HepG2 (cell line): ENCODE measurements around the gene MSRB2. TPM values are rescaled to one million over a fixed set of nuclear protein-coding genes. Genes with fewer than 3 reads are reported as not detected.
A peak's percentile ranks its signal among the peaks of the same experiment; 100 is the strongest.

ENCODE experiments used
- ATF4 ChIP-seq, 2 experiments: fragments of 450-650 bp in 1 of 2; sonication (generic) in 1 of 2; formaldehyde crosslinking; IDR thresholded peaks; 2 replicates each; pipeline versions ENCODE4 v1.5.0 to v1.8.0; 2020 to 2022; ENCODE audit warnings: mild to moderate bottlenecking in 1 of 2, missing genetic modification reagents in 1 of 2
- BCL6 ChIP-seq: IDR thresholded peaks from 2 replicates; pipeline ENCODE4 v1.6.1; 2016; ENCODE audit warnings: missing genetic modification reagents, missing compliant biosample characterization
- CBX1 ChIP-seq: IDR thresholded peaks from one replicate; pipeline ENCODE4 v1.6.1; 2016; ENCODE audit warnings: antibody characterized with exemption, low read depth
- CEBPG ChIP-seq: IDR thresholded peaks from 2 replicates; pipeline ENCODE4 v1.6.1; 2016
- CENPX ChIP-seq: sonication (generic); formaldehyde crosslinking; IDR thresholded peaks from 2 replicates; pipeline ENCODE4 v1.9.0; 2021; ENCODE audit warnings: mild to moderate bottlenecking, missing genetic modification reagents, moderate library complexity
- GATA4 ChIP-seq: sonication (generic); IDR thresholded peaks from 2 replicates; pipeline ENCODE4 v1.6.1; 2016; ENCODE audit warnings: antibody characterized with exemption, low read depth, borderline replicate concordance
- HMG20A ChIP-seq: IDR thresholded peaks from 2 replicates; pipeline ENCODE4 v1.6.1; 2016; ENCODE audit warnings: borderline replicate concordance
- HOMEZ ChIP-seq: IDR thresholded peaks from 2 replicates; pipeline ENCODE4 v1.6.1; 2016; ENCODE audit warnings: low read depth
- JUND ChIP-seq: sonication (generic); formaldehyde crosslinking; IDR thresholded peaks from 2 replicates; pipeline ENCODE4 v1.8.0; 2022; ENCODE audit warnings: mild to moderate bottlenecking, missing genetic modification reagents
- KDM1A ChIP-seq: IDR thresholded peaks from 2 replicates; pipeline ENCODE4 v1.6.1; 2016; ENCODE audit warnings: missing compliant biosample characterization
- MBD4 ChIP-seq: IDR thresholded peaks from 2 replicates; pipeline ENCODE4 v1.6.1; 2012; ENCODE audit warnings: low read length, inconsistent platforms, borderline replicate concordance
- MIER2 ChIP-seq: IDR thresholded peaks from 2 replicates; pipeline ENCODE4 v1.6.1; 2016; ENCODE audit warnings: missing biosample characterization, missing genetic modification reagents
- NFIC ChIP-seq: IDR thresholded peaks from 2 replicates; pipeline ENCODE4 v1.6.1; 2012; ENCODE audit warnings: mild to moderate bottlenecking, low read length, inconsistent platforms
- PHF21A ChIP-seq: sonication (generic); formaldehyde crosslinking; IDR thresholded peaks from 2 replicates; pipeline ENCODE4 v1.5.0; 2020; ENCODE audit warnings: mild to moderate bottlenecking, missing genetic modification reagents
- RCOR2 ChIP-seq: IDR thresholded peaks from 2 replicates; pipeline ENCODE4 v1.6.1; 2016; ENCODE audit warnings: missing biosample characterization, missing genetic modification reagents
- RXRB ChIP-seq: IDR thresholded peaks from 2 replicates; pipeline ENCODE4 v1.6.1; 2016; ENCODE audit warnings: borderline replicate concordance, missing genetic modification reagents, missing compliant biosample characterization
- SAP130 ChIP-seq: IDR thresholded peaks from 2 replicates; pipeline ENCODE4 v1.6.1; 2016; ENCODE audit warnings: low read depth
- SETDB1 ChIP-seq: sonication (generic); formaldehyde crosslinking; IDR thresholded peaks from 2 replicates; pipeline ENCODE4 v1.5.1; 2020; ENCODE audit warnings: missing genetic modification reagents, mild to moderate bottlenecking, borderline replicate concordance
- TCF12 ChIP-seq, 2 experiments: fragments of 450-650 bp in 1 of 2; sonication (generic) in 1 of 2; formaldehyde crosslinking in 1 of 2; IDR thresholded peaks; 2 replicates each; pipeline versions ENCODE4 v1.6.1 to v1.8.0; 2017 to 2022; ENCODE audit warnings: antibody characterized with exemption in 1 of 2, mild to moderate bottlenecking in 1 of 2, missing genetic modification reagents in 1 of 2, moderate library complexity in 1 of 2
- ZFP62 ChIP-seq: sonication (generic); formaldehyde crosslinking; IDR thresholded peaks from 2 replicates; pipeline ENCODE4 v1.4.0; 2020; ENCODE audit warnings: missing genetic modification reagents
- ZNF317 ChIP-seq: sonication (generic); formaldehyde crosslinking; IDR thresholded peaks from 2 replicates; pipeline ENCODE4 v1.5.0; 2020; ENCODE audit warnings: mild to moderate bottlenecking, missing genetic modification reagents
- ZNF331 ChIP-seq: sonication (generic); formaldehyde crosslinking; IDR thresholded peaks from 2 replicates; pipeline ENCODE4 v1.4.0; 2020; ENCODE audit warnings: missing genetic modification reagents
- ZNF414 ChIP-seq: sonication (generic); formaldehyde crosslinking; IDR thresholded peaks from 2 replicates; pipeline ENCODE4 v1.5.0; 2020; ENCODE audit warnings: missing genetic modification reagents
- ZNF564 ChIP-seq: sonication (generic); formaldehyde crosslinking; IDR thresholded peaks from 2 replicates; pipeline ENCODE4 v1.8.1; 2023; ENCODE audit warnings: mild to moderate bottlenecking, missing genetic modification reagents
- ZNF614 ChIP-seq: IDR thresholded peaks from 2 replicates; pipeline ENCODE4 v1.6.1; 2018; ENCODE audit warnings: missing biosample characterization, missing genetic modification reagents, inconsistent platforms, borderline replicate concordance
- ZNF737 ChIP-seq: sonication (generic); formaldehyde crosslinking; IDR thresholded peaks from 2 replicates; pipeline ENCODE4 v1.5.0; 2020; ENCODE audit warnings: missing genetic modification reagents, mild to moderate bottlenecking, borderline replicate concordance
- ZZZ3 ChIP-seq: sonication (generic); formaldehyde crosslinking; IDR thresholded peaks from 2 replicates; pipeline ENCODE4 v1.4.0; 2020; ENCODE audit warnings: missing genetic modification reagents, mild to moderate bottlenecking, borderline replicate concordance
- polyA plus RNA-seq, 8 experiments: library from polyadenylated mRNA; depleted of rRNA in 3 of 8; stranded (reverse) in 7 of 8; unstranded in 1 of 8; fragments of >200 nt; fragmentation: Illumina TruSeq in 4 of 8; extraction: Trizol in 4 of 8; gene quantifications; 2 replicates each; pipeline versions ENCODE4 v1.2.1 to v1.2.3, GENCODE V29; 2011 to 2016; ENCODE audit warnings: low read depth in 4 of 8, missing spikeins in 1 of 8, mixed read lengths in 1 of 8; ENCODE audit not compliant: insufficient read depth in 1 of 8
- total RNA-seq, 5 experiments: library from RNA; depleted of rRNA; stranded (reverse); fragments of >200 nt; fragmentation: Illumina TruSeq; extraction: Trizol; gene quantifications; 2 replicates each; pipeline ENCODE4 v1.2.3, GENCODE V29; 2016; ENCODE audit warnings: low read depth in 1 of 5
- TF ChIP-seq, protein P1 (sequence below): sonication (generic); formaldehyde crosslinking; IDR thresholded peaks from 2 replicates; pipeline ENCODE4 v1.4.0; 2020; ENCODE audit warnings: missing genetic modification reagents, borderline replicate concordance

The MSRB2 gene
- total and polyA plus RNA-seq, 2 of the 13 experiments (the other 11 are each of a cell fraction or from before 2014, with no cell fraction given), result 8.3 to 22.1 TPM

DNA sequence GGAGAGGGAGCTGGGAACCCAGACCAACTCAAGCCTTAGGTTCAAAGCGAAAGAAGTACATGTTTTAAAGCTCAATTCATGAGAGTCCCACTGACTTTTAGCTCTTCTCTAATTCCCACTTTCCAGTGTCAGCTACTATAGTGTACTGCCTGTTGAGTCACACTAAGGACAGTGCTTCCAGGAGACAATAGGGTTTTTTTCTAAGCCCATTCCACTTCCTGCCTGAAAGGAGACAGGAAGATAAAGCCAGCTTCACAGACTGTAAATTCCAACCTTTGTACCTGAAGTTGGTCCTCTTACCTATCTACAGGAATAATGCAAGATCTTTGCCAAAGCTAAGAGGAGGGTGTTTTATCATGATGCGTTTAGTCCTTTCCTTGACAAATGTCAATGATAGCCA, 4.4 kb downstream of the MSRB2 start (continued):
- TF ChIP-seq ATF4 (CRISPR knock-in tag; IDR thresholded peaks at IDR 0.05) (no peak), BCL6 (0 out of 2 replicates have a peak, but pooled peaks have one; percentile 26), MBD4 (no peak), SETDB1 (CRISPR knock-in tag) (no peak), ZNF317 (CRISPR knock-in tag) (peak; percentile 64; the same call in 1 of the 2 replicates), MIER2 (CRISPR knock-in tag) (0 out of 2 replicates have a peak, but pooled peaks have one; percentile 35), ZZZ3 (CRISPR knock-in tag) (no peak), NFIC (0 out of 2 replicates have a peak, but pooled peaks have one; percentile 13), HMG20A (0 out of 2 replicates have a peak, but pooled peaks have one; percentile 49), SAP130 (CRISPR knock-in tag) (peak; percentile 62), ZFP62 (CRISPR knock-in tag) (no peak), GATA4 (0 out of 2 replicates have a peak, but pooled peaks have one; percentile 19), CENPX (CRISPR knock-in tag) (no peak), JUND (CRISPR knock-in tag) (0 out of 2 replicates have a peak, but pooled peaks have one; percentile 19), ZNF564 (CRISPR knock-in tag) (peak; percentile 91; the same call in 1 of the 2 replicates), ZNF614 (peak; percentile 60; the same call in 1 of the 2 replicates), PHF21A (peak; percentile 63; the same call in 1 of the 2 replicates), ZNF737 (no peak), HOMEZ (CRISPR knock-in tag) (peak; percentile 51; the same call in 1 of the 2 replicates), CBX1 (peak; percentile 13), ZNF331 (CRISPR knock-in tag) (peak; percentile 60; the same call in 1 of the 2 replicates), RXRB (CRISPR knock-in tag) (no peak), RCOR2 (CRISPR knock-in tag) (peak; percentile 60; the same call in 1 of the 2 replicates), TCF12 (IDR thresholded peaks at IDR 0.05) (no peak), TCF12 (CRISPR knock-in tag; IDR thresholded peaks at IDR 0.05) (no peak), ZNF414 (CRISPR knock-in tag) (no peak), KDM1A (CRISPR knock-in tag) (no peak), CEBPG (CRISPR knock-in tag) (peak; percentile 52; the same call in 1 of the 2 replicates)
- TF ChIP-seq, protein P1, sequence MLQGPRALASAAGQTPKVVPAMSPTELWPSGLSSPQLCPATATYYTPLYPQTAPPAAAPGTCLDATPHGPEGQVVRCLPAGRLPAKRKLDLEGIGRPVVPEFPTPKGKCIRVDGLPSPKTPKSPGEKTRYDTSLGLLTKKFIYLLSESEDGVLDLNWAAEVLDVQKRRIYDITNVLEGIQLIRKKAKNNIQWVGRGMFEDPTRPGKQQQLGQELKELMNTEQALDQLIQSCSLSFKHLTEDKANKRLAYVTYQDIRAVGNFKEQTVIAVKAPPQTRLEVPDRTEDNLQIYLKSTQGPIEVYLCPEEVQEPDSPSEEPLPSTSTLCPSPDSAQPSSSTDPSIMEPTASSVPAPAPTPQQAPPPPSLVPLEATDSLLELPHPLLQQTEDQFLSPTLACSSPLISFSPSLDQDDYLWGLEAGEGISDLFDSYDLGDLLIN (CRISPR knock-in tag), result no peak
